Heart right ventricle (tissue), 16 donors: ENCODE measurements around the gene ABHD17A. TPM values are rescaled to one million over a fixed set of nuclear protein-coding genes. Genes with fewer than 3 reads are reported as not detected.
"Not testable (repeated sequence)": the region's sequence is repeated elsewhere in the genome, so short reads cannot be mapped to it uniquely, and the experiment has no call there.

ENCODE experiments used
- ATAC-seq, 8 donors: fragments of 200-7000 bp; cut with Tn5 transposase; one replicate each; pipeline ENCODE4 v1.9.1; 2020; ENCODE audit warnings: mild to moderate bottlenecking in 8 of 8, moderate library complexity in 8 of 8, moderate number of reproducible peaks in 1 of 8
- DNase-seq, 2 donors: peaks; one replicate each; pipeline ENCODE4 v3.0.0-alpha.2; 2020
- H3K27ac ChIP-seq, 10 donors: fragments of 200-600 bp; sonication (generic) in 2 of 10; one replicate each; pipeline versions ENCODE4 v1.5.0 to v1.8.0; 2020 to 2022; ENCODE audit warnings: mild to moderate bottlenecking in 3 of 10
- H3K27me3 ChIP-seq, 7 donors: fragments of 200-600 bp; one replicate each; pipeline ENCODE4 v1.8.0; 2021 to 2022; ENCODE audit warnings: mild to moderate bottlenecking in 2 of 7
- H3K36me3 ChIP-seq, 9 donors: fragments of 200-600 bp; sonication (generic) in 1 of 9; one replicate each; pipeline versions ENCODE4 v1.5.0 to v1.8.0; 2020 to 2022; ENCODE audit warnings: mild to moderate bottlenecking in 2 of 9
- H3K4me1 ChIP-seq, 9 donors: fragments of 200-600 bp; sonication (generic) in 1 of 9; one replicate each; pipeline versions ENCODE4 v1.5.0 to v1.8.0; 2020 to 2022; ENCODE audit warnings: mild to moderate bottlenecking in 4 of 9
- H3K4me3 ChIP-seq, 10 donors: fragments of 200-600 bp; sonication (generic) in 2 of 10; one replicate each; pipeline versions ENCODE4 v1.5.0 to v1.8.0; 2020 to 2022; ENCODE audit warnings: mild to moderate bottlenecking in 7 of 10, moderate library complexity in 2 of 10
- H3K9me3 ChIP-seq, 11 donors: fragments of 200-600 bp in 10 of 11; sonication (generic) in 2 of 11; one replicate each; pipeline versions ENCODE4 v1.5.0 to v1.8.0; 2013 to 2022; ENCODE audit warnings: mild to moderate bottlenecking in 2 of 11, control low read depth in 1 of 11, moderate library complexity in 1 of 11
- CTCF ChIP-seq, 9 donors: fragments of 200-600 bp; sonication (generic) in 2 of 9; IDR thresholded peaks; one replicate each; pipeline versions ENCODE4 v1.5.0 to v1.8.0; 2021 to 2022; ENCODE audit warnings: antibody characterized with exemption in 9 of 9, mild to moderate bottlenecking in 5 of 9, moderate library complexity in 1 of 9
- WGBS, 2 donors: extraction: QIAGEN DNeasy Blood & Tissue Kit; methylation state at CpG; one replicate each; pipeline ENCODE4 v1.1.7; 2013; ENCODE audit warnings: inconsistent platforms in 1 of 2; 5-methylcytosine and 5-hydroxymethylcytosine counted together
- intact Hi-C, 10 donors: fragments of 100-400 bp; cut with DNase I; formaldehyde crosslinking; loops; one replicate each; pipeline versions ENCODE4 v1.11.1 to v1.14.2; 2022
- polyA plus RNA-seq, 2 donors: library from polyadenylated mRNA; stranded (reverse); fragments of 200-250 nt; gene quantifications; one replicate each; pipeline ENCODE4 v1.2.3, GENCODE V29; 2013
- total RNA-seq, 10 donors: library from RNA; stranded (reverse); fragmentation: NEBNext Ultra II Directional in 3 of 10; extraction: Animal tissue kit (Norgen Biotek cat#: 25700) in 3 of 10; gene quantifications; one replicate each; pipeline versions ENCODE4 v1.2.1 to v1.2.4, GENCODE V29; 2021 to 2023
- donor health status: Arrhythmogenic right ventricular cardiomyopathy.
- donor health status: ischemic (EF 13 %, LVEDD 7.1; RV severe dilation, severe dysfunction).
- donor health status: healthy with polysubstance abuse.
- donor health status: DM: no; HTN: yes; CAD: no.
- donor health status: DM: no; HTN: no; CAD: no.
- donor health status: ischemic (EF 25% LVEDD 6.9; RV normal size, moderate dysfunction).
- donor health status: ischemic (EF 25% LVEDD 5.7; RV mildly dilated, moderate dysfunction).
- donor health status: healthy.
- donor health status: DM: yes; HTN: yes; CAD: no.
- donor health status: Ischemic cardiomyopathy.
- donor health status: ischemic (EF 35%, LVEDD 5.7; RV mildly dilated, moderate dysfunction).
- donor health status: nonischemic (EF 11% LVEDD 7.7; RV severe dilation, severe dysfunction).
- donor health status: DM: yes; HTN: yes; CAD: no.
- donor health status: PGD.
- donor health status: ischemic (EF 29% LVEDD 5.4; RV normal size, mild dysfunction).
- donor health status: nonischemic (EF 23%, LVEDD 6.1; RV moderate dilation, normal function).

The ABHD17A gene
- total and polyA plus RNA-seq, 12 donors = 45.1 to 185 (median 57.7) TPM

- no peaks in the 10 kb centered on the region for H3K9me3 ChIP-seq
- ATAC-seq = peak; percentile 3 to 63 (median 46)
- H3K27ac ChIP-seq = peak overlapping the region; percentile 38 to 99 (median 96)
- no peaks in the 10 kb centered on the region for H3K27me3 ChIP-seq
- H3K4me1 ChIP-seq = peaks cover 27 to 61% (median 54%) of the 10 kb centered on the region in 9 donors
- no peak for DNase-seq
- intact Hi-C loops = no loop called here
- 50 to 51% methylated on average over 31 of the region's 31 CpGs for WGBS, 2 donors
- peaks cover 0 to 29% (median 0%) of the 10 kb centered on the region in 9 donors for H3K36me3 ChIP-seq
- peak overlapping the region in 9 of 10 donors; percentile 28 to 100 (median 96) for H3K4me3 ChIP-seq
- no peak for TF ChIP-seq CTCF (IDR thresholded peaks at IDR 0.05)
Observed at GRCh38 chr19:1882089-1882785, 3.1 kb downstream of the ABHD17A start.

GRCh38 chr19:1881393-1882088 lies 3.8 kb downstream of the ABHD17A start:
- intact Hi-C loops, DNase-seq, H3K9me3 ChIP-seq, H3K27me3 ChIP-seq: not testable (repeated sequence)
- H3K4me3 ChIP-seq = peak overlapping the region in 9 of 10 donors; percentile 28 to 100 (median 96)
- H3K27ac ChIP-seq = peak overlapping the region; percentile 38 to 99 (median 96)
- ATAC-seq = peak in 3 of 8 donors; percentile 1 to 13 (median 2)
- peaks cover 28 to 61% (median 51%) of the 10 kb centered on the region in 9 donors for H3K4me1 ChIP-seq
- peaks cover 0 to 29% (median 0%) of the 10 kb centered on the region in 9 donors for H3K36me3 ChIP-seq
- 53 to 64% methylated on average over 18 to 44 of the region's 44 CpGs for WGBS, 2 donors

GRCh38 chr19:1880611-1881392 lies 4.5 kb downstream of the ABHD17A start:
- H3K4me1 ChIP-seq = peaks cover 32 to 59% (median 51%) of the 10 kb centered on the region in 9 donors
- H3K27me3 ChIP-seq = no peaks in the 10 kb centered on the region
- peak overlapping the region in 9 of 10 donors; percentile 6 to 100 (median 92) for H3K4me3 ChIP-seq
- H3K36me3 ChIP-seq = peaks cover 0 to 29% (median 0%) of the 10 kb centered on the region in 9 donors
- TF ChIP-seq CTCF (IDR thresholded peaks at IDR 0.05) = no peak
- no peaks in the 10 kb centered on the region for H3K9me3 ChIP-seq
- peak overlapping the region in 9 of 10 donors; percentile 91 to 99 (median 96) for H3K27ac ChIP-seq
- 77 to 90% methylated on average over 26 to 34 of the region's 35 CpGs for WGBS, 2 donors
- DNase-seq (no peak), ATAC-seq (no peak)
- intact Hi-C loops = no loop called here

- DNase-seq, H3K27me3 ChIP-seq, intact Hi-C loops, ATAC-seq, H3K9me3 ChIP-seq: not testable (repeated sequence)
- WGBS, 2 donors = 90% methylated on average over 14 to 16 of the region's 17 CpGs
- peak overlapping the region in 2 of 10 donors; percentile 92 to 95 for H3K4me3 ChIP-seq
- peak overlapping the region in 5 of 10 donors; percentile 95 to 98 (median 96) for H3K27ac ChIP-seq
- H3K4me1 ChIP-seq = peaks cover 32 to 61% (median 51%) of the 10 kb centered on the region in 9 donors
- peaks cover 0 to 29% (median 0%) of the 10 kb centered on the region in 9 donors for H3K36me3 ChIP-seq
Observed at GRCh38 chr19:1879982-1880381, 5.3 kb downstream of the ABHD17A start.

GRCh38 chr19:1878583-1878982 lies 6.7 kb downstream of the ABHD17A start:
- DNase-seq, intact Hi-C loops, H3K9me3 ChIP-seq, H3K27ac ChIP-seq, ATAC-seq, H3K27me3 ChIP-seq, H3K4me3 ChIP-seq: not testable (repeated sequence)
- Histone ChIP-seq H3K36me3 (peaks cover 0 to 31% (median 0%) of the 10 kb centered on the region in 9 donors), H3K4me1 (peaks cover 27 to 64% (median 58%) of the 10 kb centered on the region in 9 donors)
- 66 to 72% methylated on average over 8 of the region's 8 CpGs for WGBS, 2 donors

- H3K27ac ChIP-seq, ATAC-seq, H3K27me3 ChIP-seq, H3K9me3 ChIP-seq, H3K4me3 ChIP-seq, intact Hi-C loops, DNase-seq: not testable (repeated sequence)
- H3K36me3 ChIP-seq = peaks cover 0 to 33% (median 0%) of the 10 kb centered on the region in 9 donors
- H3K4me1 ChIP-seq = peaks cover 25 to 64% (median 58%) of the 10 kb centered on the region in 9 donors
- WGBS, 2 donors = 60 to 73% methylated on average over 28 to 40 of the region's 47 CpGs
Observed at GRCh38 chr19:1877280-1877660, 8.0 kb downstream of the ABHD17A start.
